ENCODE results near the gene SLC25A11.

SLC25A11 gene

GRCh38 chr17:4939796-4940554 lies at the start of gene SLC25A11, which contains the start of gene RNF167:
Gene SLC25A11 (minus strand): TSS chr17:4940046. CDS start chr17:4939910, 136 bp downstream.
Gene RNF167 (plus strand): TSS chr17:4940268. CDS start chr17:4940910, 642 bp downstream.
- DNase-seq: peak; percentile 98

- DNase-seq: no peak
These were observed 48.1 kb upstream of the SLC25A11 start for GRCh38 chr17:4987767-4988567.

GRCh38 chr17:4986951-4987766 lies 47.3 kb upstream of the SLC25A11 start, which contains the start of gene CAMTA2:
Gene CAMTA2 (minus strand): TSS chr17:4987675. CDS start chr17:4986222, 1,453 bp downstream.
- DNase-seq: peak; percentile 27

- no peak for DNase-seq
These were observed 46.6 kb upstream of the SLC25A11 start for GRCh38 chr17:4986403-4986802.

GRCh38 chr17:4982305-4982704 lies 42.5 kb upstream of the SLC25A11 start:
- DNase-seq: no peak

- no peak for DNase-seq
These were observed 40.9 kb upstream of the SLC25A11 start for GRCh38 chr17:4980644-4981216.

GRCh38 chr17:4978726-4979125 lies 38.9 kb upstream of the SLC25A11 start:
- no peak for DNase-seq

- DNase-seq: no peak
These were observed 34.3 kb upstream of the SLC25A11 start for GRCh38 chr17:4974115-4974670.

GRCh38 chr17:4973256-4974114 lies 33.6 kb upstream of the SLC25A11 start:
- no peak for DNase-seq

- DNase-seq: no peak
These were observed 32.9 kb upstream of the SLC25A11 start for GRCh38 chr17:4972752-4973151.

- DNase-seq: no peak
These were observed 32.5 kb upstream of the SLC25A11 start for GRCh38 chr17:4972322-4972721.

- DNase-seq: no peak
These were observed 32.0 kb upstream of the SLC25A11 start for GRCh38 chr17:4971826-4972225.

- DNase-seq: no peak
These were observed 30.4 kb upstream of the SLC25A11 start for GRCh38 chr17:4970273-4970672.

GRCh38 chr17:4969551-4970173 lies 29.8 kb upstream of the SLC25A11 start:
- DNase-seq: no peak

GRCh38 chr17:4969047-4969550 lies 29.3 kb upstream of the SLC25A11 start:
- no peak for DNase-seq

GRCh38 chr17:4968486-4969046 lies 28.7 kb upstream of the SLC25A11 start:
- DNase-seq: no peak

GRCh38 chr17:4967539-4968485 lies 28.0 kb upstream of the SLC25A11 start, which contains the start of gene SPAG7:
Gene SPAG7 (minus strand): TSS chr17:4967817. CDS start chr17:4967804, 13 bp downstream.
- peak; percentile 67 for DNase-seq

- peak; percentile 96 for DNase-seq
These were observed 27.1 kb upstream of the SLC25A11 start for GRCh38 chr17:4966844-4967538.
